ENCODE results near the gene RRP8. TPM values are rescaled to one million over a fixed set of nuclear protein-coding genes. Genes with fewer than 3 reads are reported as not detected.

The RRP8 gene
- total RNA-seq, 1 donor from 2014 or later: 10.3 TPM

- no peak overlapping the region for H3K4me3 ChIP-seq (ENCODE audit: low read depth, low read length)
- H3K27me3 ChIP-seq (ENCODE audit: control insufficient read depth, insufficient read depth, low read length): no peaks in the 10 kb centered on the region
- peaks cover 2% of the 10 kb centered on the region for H3K36me3 ChIP-seq (ENCODE audit: control insufficient read depth, insufficient read depth, low read length)
- TF ChIP-seq CTCF (IDR thresholded peaks at IDR 0.05; ENCODE audit: insufficient read depth, low read length, severe bottlenecking): no peak
- DNase-seq (ENCODE audit: low read depth) (no peak), FAIRE-seq (no peak)
These were observed 54.8 kb downstream of the RRP8 start for GRCh38 chr11:6548641-6549040.

GRCh38 chr11:6548121-6548520 is 55.3 kb downstream of the RRP8 start:
- Histone ChIP-seq H3K36me3 (ENCODE audit: control insufficient read depth, insufficient read depth, low read length) (peaks cover 2% of the 10 kb centered on the region), H3K27me3 (ENCODE audit: control insufficient read depth, insufficient read depth, low read length) (no peaks in the 10 kb centered on the region), H3K4me3 (ENCODE audit: low read depth, low read length) (no peak overlapping the region)
- no peak for TF ChIP-seq CTCF (IDR thresholded peaks at IDR 0.05; ENCODE audit: insufficient read depth, low read length, severe bottlenecking)
- DNase-seq (ENCODE audit: low read depth) (peak; percentile 3), FAIRE-seq (no peak)

DNA sequence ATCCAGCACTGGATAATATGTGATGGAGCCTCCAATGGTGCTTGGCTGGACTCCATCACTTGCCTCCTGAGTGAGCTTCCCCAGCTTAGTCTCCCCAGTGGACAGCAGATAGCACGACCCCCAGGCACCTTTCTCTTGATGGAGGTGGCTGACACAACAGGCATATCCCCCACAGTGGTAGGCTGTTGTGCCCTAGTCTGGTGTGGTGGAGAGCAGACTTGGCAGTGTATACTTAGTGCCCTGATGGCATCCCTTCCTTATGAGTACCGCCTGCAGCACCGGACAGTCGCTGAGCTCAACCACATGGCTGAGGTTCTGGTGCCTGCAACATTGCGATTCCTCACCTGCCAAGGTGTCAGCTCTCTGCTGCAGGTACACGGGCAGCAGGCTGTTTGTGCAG is 56.2 kb downstream of the RRP8 start:
- peaks cover 2% of the 10 kb centered on the region for H3K36me3 ChIP-seq (ENCODE audit: control insufficient read depth, insufficient read depth, low read length)
- H3K4me3 ChIP-seq (ENCODE audit: low read depth, low read length): no peak overlapping the region
- TF ChIP-seq CTCF (IDR thresholded peaks at IDR 0.05; ENCODE audit: insufficient read depth, low read length, severe bottlenecking): no peak
- peak; percentile 18 for FAIRE-seq
- H3K27me3 ChIP-seq (ENCODE audit: control insufficient read depth, insufficient read depth, low read length): no peaks in the 10 kb centered on the region
- no peak for DNase-seq (ENCODE audit: low read depth)

DNA sequence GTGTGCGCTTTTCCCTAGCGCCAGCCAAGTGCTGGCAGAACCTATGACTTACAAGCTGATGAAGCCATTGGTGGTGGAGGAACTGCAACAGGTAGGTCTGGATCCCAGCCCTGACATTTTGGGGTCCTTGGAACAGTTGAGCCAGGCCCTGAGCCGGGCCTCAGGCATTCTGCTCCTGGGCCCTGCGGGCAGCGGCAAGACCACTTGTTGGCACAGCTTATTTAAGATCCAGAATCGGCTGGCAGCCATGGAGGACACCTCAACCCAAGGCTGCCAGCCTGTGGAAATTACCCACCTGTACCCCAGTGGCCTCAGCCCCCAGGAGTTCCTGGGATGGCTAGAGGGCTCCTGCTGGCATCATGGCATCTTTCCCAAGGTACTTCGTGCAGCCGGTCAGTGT is 56.7 kb downstream of the RRP8 start:
- FAIRE-seq: no peak

DNA sequence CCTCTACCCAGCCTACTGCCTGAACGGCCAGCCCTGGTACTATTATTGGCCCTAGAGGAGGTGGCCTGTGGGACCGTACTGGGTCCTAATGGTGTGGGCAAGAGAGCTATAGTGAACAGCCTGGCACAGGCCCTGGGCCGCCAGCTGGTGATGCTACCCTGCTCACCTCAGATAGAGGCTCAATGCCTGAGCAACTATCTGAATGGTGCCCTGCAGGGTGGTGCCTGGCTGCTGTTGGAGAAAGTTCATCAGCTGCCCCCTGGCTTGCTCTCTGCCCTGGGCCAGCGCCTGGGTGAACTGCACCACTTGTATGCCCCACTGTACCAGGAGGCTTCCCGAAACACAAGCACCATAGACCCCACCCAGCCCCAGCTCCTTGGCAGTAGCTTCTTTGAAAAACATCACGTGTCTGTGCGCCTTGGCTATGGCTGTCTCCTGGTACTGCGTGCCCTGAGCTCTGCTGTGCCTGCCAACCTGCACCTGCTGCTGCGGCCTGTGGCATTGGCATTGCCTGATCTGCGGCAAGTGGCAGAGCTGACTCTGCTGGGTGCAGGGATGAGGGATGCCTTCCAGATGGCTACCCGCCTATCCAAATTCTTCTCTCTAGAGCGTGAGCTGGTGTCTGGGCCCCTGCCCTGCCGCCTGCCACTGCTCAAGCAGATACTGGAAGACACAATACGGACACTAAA is 57.4 kb downstream of the RRP8 start:
- no peak for TF ChIP-seq CTCF (IDR thresholded peaks at IDR 0.05; ENCODE audit: insufficient read depth, low read length, severe bottlenecking)
- no peak for FAIRE-seq
- no peak for DNase-seq (ENCODE audit: low read depth)
- peaks cover 2% of the 10 kb centered on the region for H3K36me3 ChIP-seq (ENCODE audit: control insufficient read depth, insufficient read depth, low read length)
- no peak overlapping the region for H3K4me3 ChIP-seq (ENCODE audit: low read depth, low read length)
- no peaks in the 10 kb centered on the region for H3K27me3 ChIP-seq (ENCODE audit: control insufficient read depth, insufficient read depth, low read length)

More for the DNA sequence above, 56.7 kb downstream of the RRP8 start:
- no peak for TF ChIP-seq CTCF (IDR thresholded peaks at IDR 0.05; ENCODE audit: insufficient read depth, low read length, severe bottlenecking)
- H3K27me3 ChIP-seq (ENCODE audit: control insufficient read depth, insufficient read depth, low read length): no peaks in the 10 kb centered on the region
- H3K4me3 ChIP-seq (ENCODE audit: low read depth, low read length): no peak overlapping the region
- H3K36me3 ChIP-seq (ENCODE audit: control insufficient read depth, insufficient read depth, low read length): peaks cover 2% of the 10 kb centered on the region
- DNase-seq (ENCODE audit: low read depth): no peak

Other genes with a start within 250 kb of the RRP8 start
- gene SMPD1, start 213.1 kb downstream of the RRP8 start, total RNA-seq: 1.1 and 3.2 TPM in 2 replicates
- 1.7 and 1.8 TPM in 2 replicates for gene APBB1, start 184.5 kb downstream of the RRP8 start, total RNA-seq
- 0.26 and 0.51 TPM in 2 replicates for gene HPX, start 162.6 kb downstream of the RRP8 start, total RNA-seq
- 7.6 and 9.9 TPM in 2 replicates for gene TRIM3, start 129.7 kb downstream of the RRP8 start, total RNA-seq
- gene ARFIP2, start 122.3 kb downstream of the RRP8 start, total RNA-seq: 59.3 and 72.7 TPM in 2 replicates
- 39.5 and 42.1 TPM in 2 replicates for gene TIMM10B, start 122.1 kb downstream of the RRP8 start, total RNA-seq
- gene DNHD1, start 106.3 kb downstream of the RRP8 start, total RNA-seq: 4.5 and 8.2 TPM in 2 replicates
- gene ILK, start 158 bp upstream of the RRP8 start, total RNA-seq: 47.0 and 70.3 TPM in 2 replicates
- 43.2 and 70.2 TPM in 2 replicates for gene TAF10, start 8.6 kb upstream of the RRP8 start, total RNA-seq
- 23.7 and 40.8 TPM in 2 replicates for gene TPP1, start 15.8 kb upstream of the RRP8 start, total RNA-seq
- 0.26 TPM in 2 replicates for gene DCHS1, start 52.2 kb upstream of the RRP8 start, total RNA-seq
- gene MRPL17, start 79.7 kb upstream of the RRP8 start, total RNA-seq: 44.5 and 63.7 TPM in 2 replicates
- gene OR2AG2, start 168.4 kb upstream of the RRP8 start, total RNA-seq: under 0.01 TPM in 2 replicates
- gene OR2AG1, start 179.4 kb upstream of the RRP8 start, total RNA-seq: not detected in 2 replicates
- under 0.01 and 0.26 TPM in 2 replicates for gene OR6A2, start 196.1 kb upstream of the RRP8 start, total RNA-seq
- gene OR10A5, start 242.1 kb upstream of the RRP8 start, total RNA-seq: not detected in 2 replicates

Measured in bronchial epithelial cell (primary cell).